DMS114 treated with DMSO at 0.1 percent for 48 hours (cell line): ENCODE results near the gene TBX4.

Experiments
- DNase-seq: peaks from one replicate; lab custom pipeline; 2025; ENCODE audit not compliant: unreplicated experiment; lab: John Stamatoyannopoulos, UW

Gene TBX4

GRCh38 chr17:61412860-61413660 is 39.2 kb upstream of the TBX4 start:
- no peak for DNase-seq

- DNase-seq, result no peak
These were observed 38.5 kb upstream of the TBX4 start for GRCh38 chr17:61413661-61414126.

GRCh38 chr17:61414141-61414935 is 37.9 kb upstream of the TBX4 start:
- no peak for DNase-seq

GRCh38 chr17:61414936-61415251 is 37.3 kb upstream of the TBX4 start:
- no peak for DNase-seq

- DNase-seq, result no peak
These were observed 36.6 kb upstream of the TBX4 start for GRCh38 chr17:61415374-61416210.

GRCh38 chr17:61416211-61416539 is 36.0 kb upstream of the TBX4 start:
- DNase-seq, result no peak

- peak; percentile 72 for DNase-seq
These were observed 35.5 kb upstream of the TBX4 start for GRCh38 chr17:61416540-61417363.

- no peak for DNase-seq
These were observed 33.8 kb upstream of the TBX4 start for GRCh38 chr17:61418449-61418848.

GRCh38 chr17:61419496-61420046 is 32.7 kb upstream of the TBX4 start:
- DNase-seq, result no peak

GRCh38 chr17:61420052-61420451 is 32.2 kb upstream of the TBX4 start:
- DNase-seq, result no peak

- no peak for DNase-seq
These were observed 31.4 kb upstream of the TBX4 start for GRCh38 chr17:61420745-61421398.

GRCh38 chr17:61421460-61421859 is 30.8 kb upstream of the TBX4 start:
- DNase-seq, result no peak

GRCh38 chr17:61422116-61422799 is 30.0 kb upstream of the TBX4 start:
- no peak for DNase-seq

- DNase-seq, result no peak
These were observed 29.4 kb upstream of the TBX4 start for GRCh38 chr17:61422869-61423268.

GRCh38 chr17:61423967-61424649 is 28.1 kb upstream of the TBX4 start:
- no peak for DNase-seq

- no peak for DNase-seq
These were observed 26.3 kb upstream of the TBX4 start for GRCh38 chr17:61425682-61426481.

GRCh38 chr17:61426482-61427304 is 25.5 kb upstream of the TBX4 start:
- DNase-seq, result no peak
